Cerebellar nuclear complex (tissue), 1 donor: ENCODE measurements around the gene BST2.

Experiments
- DNase-seq, 2 experiments: peaks; one replicate each; lab custom pipeline; 2025; lab: John Stamatoyannopoulos, UW

BST2 gene, protein sequence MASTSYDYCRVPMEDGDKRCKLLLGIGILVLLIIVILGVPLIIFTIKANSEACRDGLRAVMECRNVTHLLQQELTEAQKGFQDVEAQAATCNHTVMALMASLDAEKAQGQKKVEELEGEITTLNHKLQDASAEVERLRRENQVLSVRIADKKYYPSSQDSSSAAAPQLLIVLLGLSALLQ

DNA sequence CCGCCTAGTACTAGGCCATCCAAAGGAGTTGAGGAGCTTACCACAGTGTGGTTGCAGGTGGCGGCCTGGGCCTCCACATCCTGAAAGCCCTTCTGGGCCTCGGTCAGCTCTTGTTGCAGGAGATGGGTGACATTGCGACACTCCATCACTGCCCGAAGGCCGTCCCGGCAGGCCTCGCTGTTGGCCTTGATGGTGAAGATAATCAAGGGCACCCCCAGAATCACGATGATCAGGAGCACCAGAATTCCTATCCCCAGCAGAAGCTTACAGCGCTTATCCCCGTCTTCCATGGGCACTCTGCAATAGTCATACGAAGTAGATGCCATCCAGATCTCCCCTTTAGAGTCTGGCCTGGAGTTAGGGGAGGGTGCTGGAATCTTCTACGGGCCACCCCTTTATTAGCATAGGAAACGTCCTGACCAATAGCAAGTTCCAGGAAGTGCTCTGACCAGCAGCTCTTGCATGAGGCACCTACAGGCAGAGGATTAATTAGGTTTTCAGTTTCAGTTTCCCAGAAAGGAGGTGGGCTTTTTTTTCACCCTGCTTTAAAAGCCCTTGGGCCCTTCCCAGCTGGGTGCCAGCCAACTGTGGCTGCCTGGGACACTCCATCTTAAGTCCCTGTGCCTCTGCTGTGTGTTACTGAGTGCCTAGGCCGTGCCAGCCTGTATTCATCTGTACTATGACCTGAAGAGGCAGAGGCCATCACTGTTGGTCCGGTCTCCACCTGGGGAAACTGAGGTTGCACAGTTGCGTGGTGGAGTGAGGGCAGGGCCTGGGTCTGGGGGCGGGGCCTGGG, at the start of gene BST2:
Gene BST2, minus strand, starts transcription at position 381 of the 796 bp plus-strand sequence. Its CDS starts 55 bp downstream, at position 326.
- DNase-seq = no peak

DNA sequence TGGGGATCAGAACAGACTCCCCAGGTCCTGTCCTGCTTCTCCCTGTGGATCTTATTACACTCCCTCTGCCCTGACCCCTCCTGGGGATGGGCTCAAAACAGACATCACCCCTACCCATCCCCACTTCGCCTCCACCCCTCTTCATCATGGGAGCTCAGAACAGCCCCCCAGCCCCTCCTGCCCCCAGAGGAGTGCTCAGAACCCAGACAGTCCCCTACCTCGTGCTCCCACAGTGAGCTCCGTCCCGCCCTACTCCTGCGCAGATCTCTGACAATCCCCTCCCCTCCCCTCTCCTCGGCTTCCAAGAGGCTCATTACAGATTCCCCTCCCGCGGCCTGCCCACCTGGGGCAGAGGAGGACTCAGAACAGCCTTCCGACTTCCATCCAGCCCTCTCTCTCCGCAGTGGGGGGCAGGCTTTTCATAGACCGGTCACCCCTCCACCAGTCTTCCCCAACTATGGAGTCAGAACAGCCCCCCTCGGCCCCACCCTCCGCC, 49.2 kb upstream of the BST2 start:
- no peak for DNase-seq

DNA sequence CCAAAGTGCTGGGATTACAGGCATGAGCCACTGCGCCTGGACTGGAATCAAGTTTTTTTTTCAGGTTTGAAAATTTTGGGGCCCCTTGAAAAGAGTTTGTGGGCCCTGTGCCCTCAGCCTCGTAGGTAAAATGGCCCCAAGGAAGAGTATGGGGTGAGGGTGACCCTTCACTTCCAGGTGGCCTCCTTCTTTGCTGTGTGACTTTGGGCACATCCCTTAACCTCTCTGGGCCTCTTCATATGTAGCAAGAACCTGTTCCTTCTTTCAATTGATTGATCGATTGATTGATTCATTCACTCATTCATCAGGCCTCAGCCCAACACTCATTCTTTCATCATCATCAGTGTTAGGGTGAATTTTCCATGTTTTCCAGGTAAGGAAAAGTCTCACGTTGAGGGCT, 46.4 kb upstream of the BST2 start:
- DNase-seq = no peak

DNA sequence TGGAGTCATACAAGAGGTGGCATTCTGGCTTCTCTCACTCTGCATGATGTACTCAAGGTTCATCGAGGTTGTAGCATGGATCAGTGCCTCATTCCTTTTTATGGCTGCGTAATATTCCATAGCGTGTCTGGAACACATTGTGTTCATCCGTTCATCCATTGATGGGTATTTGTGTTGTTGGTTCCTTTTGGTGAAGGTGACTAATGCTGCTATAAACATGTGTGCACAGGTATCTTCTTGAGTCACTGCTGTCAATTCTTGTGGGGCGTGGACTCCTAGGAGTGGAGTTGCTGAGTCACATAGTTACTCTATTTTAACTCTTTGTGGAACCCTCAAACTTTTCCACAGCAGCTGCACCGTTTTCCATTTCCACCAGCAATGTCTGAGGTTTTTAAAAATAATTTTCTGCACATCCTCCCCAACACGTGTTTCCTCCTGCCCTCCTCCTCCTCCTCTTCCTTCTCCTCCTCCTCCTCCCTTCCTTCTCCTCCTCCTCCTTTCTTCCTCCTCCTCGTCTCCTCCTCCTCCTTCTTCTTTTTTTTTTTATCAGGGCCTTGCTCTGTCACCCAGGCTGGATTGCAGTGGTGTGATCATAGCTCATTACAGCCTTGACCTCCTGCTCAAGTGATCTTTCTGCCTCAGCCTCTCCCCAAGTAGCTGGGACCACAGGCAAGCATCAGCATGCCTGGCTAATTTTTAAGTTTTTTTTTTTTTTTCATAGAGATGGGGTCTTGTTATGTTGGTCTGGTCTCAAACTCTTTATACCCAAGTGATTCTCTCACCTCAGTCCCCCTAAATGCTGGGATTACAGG, 45.0 kb upstream of the BST2 start:
- no peak for DNase-seq

DNA sequence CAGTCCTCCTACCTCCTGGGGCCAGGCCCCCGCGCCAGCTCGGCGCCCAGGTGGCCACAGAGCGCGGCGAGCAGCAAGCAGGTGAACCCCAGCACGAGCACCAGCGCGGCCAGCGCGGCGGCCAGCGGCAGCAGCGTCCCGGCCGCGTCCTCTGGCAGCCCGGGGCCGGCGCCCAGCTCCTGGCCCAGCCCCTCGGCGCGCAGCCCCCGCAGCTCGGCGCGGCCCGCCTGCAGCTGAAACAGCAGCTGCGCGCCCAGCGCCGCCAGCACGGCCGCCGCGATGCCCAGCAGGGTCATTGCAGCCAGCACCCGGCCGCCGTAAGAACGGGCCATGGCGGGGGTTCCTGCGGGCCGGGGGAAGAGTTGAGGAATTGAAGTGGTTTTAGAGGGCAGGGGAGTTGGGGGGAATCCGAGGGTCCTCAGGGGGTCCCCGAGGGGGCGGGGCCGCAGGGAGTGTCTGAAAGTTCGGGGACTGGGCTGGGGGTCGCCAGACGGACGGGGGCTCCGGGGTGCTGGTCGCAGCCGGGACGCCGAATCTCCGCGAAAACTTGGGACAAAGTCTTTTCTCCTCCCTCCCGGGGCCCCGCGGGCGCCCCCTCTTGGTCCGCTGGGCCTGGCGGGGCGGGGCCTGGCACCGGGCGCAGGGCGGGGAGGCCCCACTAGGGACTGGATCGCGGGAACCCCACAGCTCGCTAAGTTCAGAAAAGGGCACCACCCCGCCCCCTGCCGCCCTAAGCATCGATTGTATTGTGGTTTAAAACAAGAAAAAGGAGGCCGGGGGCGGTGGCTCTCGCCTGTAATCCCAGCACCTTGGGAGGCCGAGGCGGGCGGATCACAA, 42.9 kb upstream of the BST2 start, which contains the start of gene TMEM221:
Gene TMEM221, minus strand, starts transcription at position 538 of the 837 bp plus-strand sequence. Its CDS starts 206 bp downstream, at position 332.
- no peak for DNase-seq

DNA sequence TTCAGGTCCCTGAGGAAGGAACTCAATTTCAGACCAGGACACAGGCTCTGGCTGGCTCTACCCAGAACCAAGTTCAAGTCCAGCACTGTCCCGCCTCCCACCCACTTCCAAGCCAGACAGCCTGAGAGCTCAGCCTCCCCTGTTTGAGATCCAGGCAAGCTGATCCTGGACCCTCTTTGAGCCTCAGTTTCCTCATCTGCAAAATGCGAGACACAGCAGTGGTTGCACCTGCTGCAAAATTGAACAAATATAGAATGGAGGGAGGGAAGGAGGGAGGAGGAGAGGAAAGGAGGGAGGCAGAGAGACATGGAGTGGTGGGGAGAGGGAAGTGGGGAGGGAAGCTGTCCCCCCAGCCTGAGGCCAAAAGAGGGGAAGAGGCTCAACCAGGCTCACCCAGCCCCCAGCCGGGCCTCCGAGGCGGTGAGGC, 42.3 kb upstream of the BST2 start:
- no peak for DNase-seq

DNA sequence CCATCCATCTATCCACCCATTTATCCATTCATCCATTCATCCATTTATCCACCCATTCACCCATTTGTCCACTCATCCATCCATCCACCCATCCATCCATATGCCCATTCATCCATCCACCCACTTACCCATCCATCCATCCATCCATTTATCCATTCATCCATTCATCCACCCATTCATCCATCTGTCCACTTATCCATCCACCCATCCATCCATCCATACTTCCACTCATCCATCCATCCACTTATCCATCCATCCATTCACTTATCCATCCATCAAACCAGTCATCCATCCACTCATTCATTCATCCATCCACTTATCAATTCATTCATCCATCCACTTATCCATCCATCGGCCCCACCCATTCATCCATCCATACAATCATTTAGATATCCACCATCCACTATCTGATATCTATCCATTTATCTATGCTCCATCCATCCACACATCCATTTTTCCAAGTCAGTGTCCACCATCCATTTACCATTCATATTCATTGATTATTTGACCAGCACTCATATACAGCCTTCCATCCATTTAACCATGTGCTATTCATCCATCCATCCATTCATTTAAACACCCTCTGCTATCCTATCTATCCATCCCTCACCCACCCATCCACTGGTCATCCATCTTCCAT, 40.2 kb upstream of the BST2 start:
- DNase-seq = no peak

DNA sequence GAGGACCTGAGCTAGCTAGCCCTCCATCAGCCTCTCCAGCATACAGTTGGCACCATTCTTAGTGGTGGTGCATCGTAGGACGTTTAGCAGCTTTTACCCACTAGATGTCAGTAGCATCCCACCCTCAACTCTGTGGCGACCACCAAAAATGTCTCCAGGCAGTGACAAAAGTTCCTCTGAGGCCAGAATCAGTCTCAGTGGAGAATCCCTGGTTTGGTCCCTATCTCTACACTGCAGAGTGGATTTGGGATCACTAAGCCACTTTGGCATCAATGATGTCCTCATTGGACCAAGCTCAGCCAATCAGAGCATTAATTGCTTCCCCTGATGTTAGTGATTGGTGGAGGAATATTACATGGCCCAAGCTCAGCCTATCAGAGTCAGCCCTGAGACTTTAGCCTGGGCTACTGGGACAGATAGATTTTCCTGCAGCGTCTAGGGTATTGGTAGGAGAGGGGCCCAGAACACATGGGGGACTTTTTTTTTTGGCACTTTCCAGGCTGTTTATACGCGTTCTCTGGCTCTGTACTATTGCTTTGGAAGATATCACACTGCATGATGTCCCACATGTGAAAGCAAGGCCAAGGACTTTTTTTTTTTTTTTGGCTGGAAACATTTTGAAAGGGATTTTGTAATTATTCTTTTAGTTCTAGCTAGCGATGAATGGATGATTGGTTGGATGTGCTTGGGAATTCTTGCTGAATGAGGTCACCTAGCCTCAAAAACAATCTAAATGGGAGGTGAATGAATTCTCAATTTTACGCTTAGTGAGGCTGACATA, 36.0 kb upstream of the BST2 start:
- DNase-seq = no peak

DNA sequence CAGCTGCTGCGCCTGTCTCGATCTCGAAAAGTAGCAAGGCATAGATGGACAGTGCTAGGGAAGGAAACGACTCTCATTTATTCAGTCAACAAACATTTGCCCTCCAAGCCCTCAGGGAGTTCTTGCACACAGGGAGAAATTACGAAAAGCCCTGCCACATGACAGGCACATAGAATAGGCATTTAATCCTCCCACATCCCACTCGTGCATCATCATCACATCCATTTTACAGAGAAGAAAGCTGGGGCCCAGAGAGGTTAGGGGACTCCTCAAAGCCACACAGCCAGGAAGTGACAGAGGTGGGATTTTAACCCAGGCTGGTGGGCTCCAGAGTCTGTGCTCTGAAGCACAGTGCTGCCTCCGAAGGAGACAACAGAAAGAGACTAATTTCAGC, 31.4 kb upstream of the BST2 start:
- DNase-seq = no peak

DNA sequence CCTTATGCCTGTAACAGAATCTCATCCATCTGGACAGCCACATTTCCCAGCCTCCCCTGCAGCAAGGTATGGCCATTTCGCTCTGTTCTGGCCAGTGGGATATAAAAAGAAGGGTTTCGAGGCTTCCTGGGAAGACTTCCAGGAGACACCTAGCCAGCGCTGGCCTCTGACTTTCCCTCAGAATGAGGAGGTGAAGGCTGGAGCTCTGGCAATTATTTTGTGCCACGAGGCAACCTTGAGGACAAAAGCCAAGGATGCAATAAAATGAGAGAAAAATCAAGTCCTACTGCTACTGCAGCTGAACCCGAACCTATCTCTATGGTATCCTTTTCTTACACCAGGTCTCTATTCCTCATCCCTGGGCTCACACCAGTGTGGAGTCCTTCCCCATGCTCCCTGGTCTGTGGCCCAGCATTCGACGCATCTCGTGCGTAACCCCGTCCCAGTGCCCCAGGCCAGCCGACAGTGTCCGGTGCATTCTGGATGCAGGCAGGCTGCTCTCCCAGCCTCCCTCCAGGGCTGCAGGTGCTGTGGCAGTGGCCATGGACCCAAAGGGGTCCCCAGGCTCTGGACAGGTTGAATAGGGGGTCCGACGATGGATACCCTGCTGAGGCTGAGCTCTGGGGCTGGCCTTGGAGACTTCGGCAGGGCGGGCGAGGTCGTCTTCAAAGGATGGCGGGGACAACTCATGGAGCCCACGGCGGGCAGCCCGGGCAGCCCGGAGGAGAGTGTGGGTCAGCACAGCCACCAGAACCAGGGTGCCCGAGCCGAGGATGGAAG, 30.9 kb upstream of the BST2 start:
- DNase-seq = no peak

DNA sequence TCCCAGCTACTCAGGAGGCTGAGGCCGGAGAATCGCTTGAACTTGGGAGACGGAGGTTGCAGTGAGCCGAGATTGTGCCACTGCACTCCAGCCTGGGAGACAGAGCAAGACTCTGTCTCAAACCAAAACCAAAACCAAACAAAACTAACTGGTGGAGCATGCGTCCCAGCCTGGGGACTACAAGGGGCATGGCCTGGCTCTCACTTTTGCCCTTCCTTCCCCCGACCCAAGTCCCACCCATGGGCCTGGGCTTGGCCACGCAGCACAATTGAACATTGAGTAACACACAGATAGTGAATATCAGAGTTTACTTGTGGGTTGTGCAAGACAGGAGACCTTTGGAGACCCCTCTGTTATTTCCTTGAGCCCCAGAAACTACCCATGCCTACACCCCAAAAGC, 29.8 kb upstream of the BST2 start:
- no peak for DNase-seq

DNA sequence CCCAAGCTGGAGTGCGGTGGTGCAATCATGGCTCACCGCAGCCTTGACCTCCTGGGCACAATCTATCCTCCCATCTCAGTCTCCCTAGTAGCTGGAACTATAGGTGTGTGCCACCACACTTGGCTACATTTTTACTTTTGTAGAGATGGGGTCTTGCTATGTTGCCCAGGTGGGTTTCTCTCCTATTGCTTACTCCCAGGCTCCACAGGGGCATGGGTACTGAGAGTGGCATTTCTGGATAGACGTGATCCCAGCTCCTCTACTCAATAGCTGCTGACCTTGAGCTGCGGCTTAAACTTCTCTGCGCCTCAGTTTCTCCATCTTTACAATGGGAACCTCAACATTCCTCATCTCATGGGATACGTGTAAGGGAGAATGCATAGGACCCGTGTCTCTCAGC, 26.0 kb upstream of the BST2 start:
- DNase-seq = no peak

DNA sequence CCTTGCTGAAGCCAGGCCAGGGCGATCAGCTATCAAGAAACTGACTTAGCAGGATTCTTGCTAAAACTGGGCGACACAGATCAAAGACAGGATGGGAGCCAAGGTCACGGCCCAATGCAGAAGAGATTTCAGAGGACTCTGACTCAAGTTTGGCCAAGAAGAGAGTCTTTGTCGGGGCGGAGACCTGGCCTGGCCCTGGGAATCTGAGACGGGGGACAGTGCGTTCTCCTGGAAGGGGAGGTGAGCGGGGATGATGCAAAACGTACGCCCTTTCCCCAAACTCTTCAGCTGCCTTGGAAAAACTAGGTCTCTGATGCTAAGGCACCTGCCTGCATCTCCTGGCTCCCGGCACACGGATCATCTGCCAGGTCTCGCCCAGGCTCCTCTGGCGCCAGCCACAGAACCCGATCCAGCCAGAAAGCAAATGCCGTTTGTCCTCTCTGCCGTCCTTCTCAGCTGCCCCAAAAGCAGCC, 24.2 kb upstream of the BST2 start:
- no peak for DNase-seq

DNA sequence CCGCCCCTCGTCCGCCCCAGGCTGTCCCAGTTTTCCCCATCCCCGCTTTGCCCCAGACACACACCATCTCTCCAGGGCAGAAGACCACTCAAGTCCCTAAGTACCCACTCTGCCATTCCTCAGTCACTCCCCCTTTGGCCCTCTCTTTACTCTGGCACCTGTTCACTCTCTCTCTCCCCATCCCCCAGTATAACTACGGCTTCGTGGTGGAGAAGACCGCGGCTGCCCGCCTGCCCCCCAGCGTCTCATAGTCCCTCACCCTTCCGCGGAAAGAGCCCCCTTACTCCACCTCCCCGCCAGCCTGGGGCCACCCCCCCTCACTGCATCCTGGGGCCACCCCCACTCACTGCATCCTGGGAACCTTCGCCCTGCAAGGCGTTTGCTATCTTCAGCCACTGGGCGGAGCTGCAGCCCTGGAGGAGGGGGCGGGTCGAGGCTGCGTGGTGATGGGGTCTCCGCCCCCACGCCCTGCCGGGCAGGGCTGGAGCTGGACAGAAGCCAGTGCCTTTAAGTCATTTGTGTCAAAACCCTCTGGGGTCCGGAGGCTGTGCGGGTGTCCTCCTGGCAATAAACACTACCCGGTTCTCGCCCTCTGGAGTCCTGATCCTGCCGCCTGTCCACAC, 19.4 kb upstream of the BST2 start:
- no peak for DNase-seq

DNA sequence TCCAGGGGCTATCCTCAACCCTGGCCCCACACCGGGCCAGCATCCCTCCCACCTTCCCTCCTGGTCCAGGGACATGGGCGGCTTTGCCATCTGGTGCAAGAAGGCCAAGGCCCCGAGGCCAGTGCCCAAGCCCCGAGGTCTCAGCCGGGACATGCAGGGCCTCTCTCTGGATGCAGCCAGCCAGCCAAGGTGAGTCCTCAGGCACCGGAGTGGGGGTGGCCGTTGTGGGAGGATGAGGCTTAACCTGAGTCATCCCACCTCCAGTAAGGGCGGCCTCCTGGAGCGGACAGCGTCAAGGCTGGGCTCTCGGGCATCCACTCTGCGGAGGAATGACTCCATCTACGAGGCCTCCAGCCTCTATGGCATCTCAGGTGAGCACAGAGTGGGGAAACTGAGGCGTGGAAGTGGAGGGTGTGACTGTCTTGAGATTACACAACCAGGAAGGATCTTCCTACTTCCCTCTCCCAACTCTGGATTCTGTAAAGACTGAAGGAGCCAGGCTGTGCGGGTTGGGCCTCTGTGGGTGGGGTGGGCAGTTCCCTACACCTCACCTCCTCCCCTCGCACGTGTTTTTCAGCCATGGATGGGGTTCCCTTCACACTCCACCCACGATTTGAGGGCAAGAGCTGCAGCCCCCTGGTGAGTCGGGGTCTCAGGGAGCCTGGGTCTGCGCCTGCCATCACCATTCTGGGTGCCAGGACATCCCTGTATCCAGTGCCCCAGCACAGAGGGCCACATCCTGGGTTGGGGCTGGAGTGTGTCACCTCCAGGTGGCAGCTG, 18.2 kb upstream of the BST2 start:
- DNase-seq = no peak

DNA sequence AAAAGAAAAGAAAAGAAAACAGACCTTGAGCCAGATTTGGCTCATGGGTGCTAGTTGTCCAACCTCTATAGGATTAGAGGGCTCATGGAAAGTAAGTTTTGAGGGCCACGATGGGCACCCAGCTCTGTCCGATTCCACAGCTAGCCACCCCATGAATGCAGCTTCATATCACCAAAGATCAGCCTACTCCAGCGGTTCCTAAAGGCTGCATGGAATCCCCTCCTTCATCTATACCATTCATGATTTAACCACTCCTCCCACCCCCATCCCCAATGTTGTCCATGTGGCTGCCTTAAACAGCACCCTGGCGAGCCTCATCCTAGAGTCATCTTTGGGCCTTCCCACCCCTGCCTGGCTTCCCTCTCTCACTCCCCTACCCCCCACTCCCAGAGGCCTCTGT, 16.5 kb upstream of the BST2 start:
- no peak for DNase-seq

DNA sequence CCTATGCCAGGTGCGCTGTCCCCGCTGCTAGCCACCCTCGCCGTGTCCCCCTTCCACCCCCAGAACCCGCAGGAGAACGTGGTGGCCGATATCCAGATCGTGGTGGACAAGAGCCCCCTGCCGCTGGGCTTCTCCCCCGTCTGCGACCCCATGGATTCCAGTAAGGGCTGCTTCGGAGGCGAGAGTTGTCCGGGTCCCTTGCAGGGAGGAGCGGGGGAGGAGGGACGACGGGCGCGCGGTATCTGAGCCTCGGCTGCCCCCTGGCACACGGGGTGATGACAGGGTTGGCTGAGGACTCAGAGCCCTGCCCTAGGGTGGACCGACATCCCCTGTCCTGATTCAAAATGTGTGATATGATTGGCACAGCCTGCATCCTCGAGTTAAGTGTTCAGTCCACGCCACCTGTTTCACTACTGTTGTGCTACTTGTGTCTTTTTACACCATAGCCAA, 15.1 kb upstream of the BST2 start:
- no peak for DNase-seq
